Body of pancreas (tissue), 4 donors: ENCODE results near the gene SNRNP25. TPM values are rescaled to one million over a fixed set of nuclear protein-coding genes. Genes with fewer than 3 reads are reported as not detected.

Experiments used
- ATAC-seq: fragments of 150-250 bp; one replicate; pipeline ENCODE4 v1.9.1; 2016
- DNase-seq, 4 donors: peaks; one replicate each; pipeline ENCODE4 v3.0.0-alpha.2; 2019
- H3K27ac ChIP-seq, 4 donors: fragments of 200-600 bp; sonication (generic); 1 replicate in 3 of 4; 2 replicates in 1 of 4; pipeline versions ENCODE4 v1.5.1 to v1.6.1; 2016 to 2019; ENCODE audit warnings: mild to moderate bottlenecking in 1 of 4, mixed read lengths in 1 of 4, moderate library complexity in 1 of 4
- H3K27me3 ChIP-seq, 2 donors: fragments of 200-600 bp; sonication (generic); one replicate each; pipeline ENCODE4 v1.6.0; 2016; ENCODE audit warnings: mild to moderate bottlenecking in 1 of 2
- H3K36me3 ChIP-seq, 2 donors: fragments of 200-600 bp; sonication (generic); replicated peaks in 1 of 2; 2 replicates each; pipeline ENCODE4 v1.5.1; 2016; ENCODE audit warnings: low read depth in 2 of 2; ENCODE audit not compliant: insufficient read depth in 1 of 2
- H3K4me1 ChIP-seq: fragments of 200-600 bp; sonication (generic); one replicate; pipeline ENCODE4 v1.6.0; 2016
- H3K4me3 ChIP-seq, 2 donors: fragments of 200-600 bp; sonication (generic); 1 replicate in 1 of 2; 2 replicates in 1 of 2; pipeline ENCODE4 v1.5.1; 2016 to 2019
- H3K9me3 ChIP-seq, 3 donors: fragments of 200-600 bp; sonication (generic); 1 replicate in 2 of 3; 2 replicates in 1 of 3; pipeline ENCODE4 v1.5.1; 2016
- POLR2A ChIP-seq, 3 donors: fragments of 450-650 bp; IDR thresholded peaks; one replicate each; pipeline ENCODE4 v1.6.1; 2016; ENCODE audit warnings: antibody characterized with exemption in 3 of 3, mild to moderate bottlenecking in 2 of 3
- WGBS, 2 donors: methylation state at CpG; one replicate each; pipeline ENCODE4 v1.1.5; 2017; 5-methylcytosine and 5-hydroxymethylcytosine counted together
- intact Hi-C: fragments of 100-400 bp; cut with DNase I; formaldehyde crosslinking; loops from one replicate; pipeline ENCODE4 v1.15.1; 2023
- total RNA-seq, 2 donors: library from RNA; depleted of rRNA; stranded (reverse); fragments of >200 nt; gene quantifications; one replicate each; pipeline ENCODE4 v1.1.0, GENCODE V29; 2016
- TF ChIP-seq, protein P1 (sequence below), 7 experiments: fragments of 450-650 bp in 4 of 7; fragments of 200-600 bp in 3 of 7; sonication (generic) in 3 of 7; IDR thresholded peaks; one replicate each; pipeline ENCODE4 v1.5.1; 2016 to 2019; ENCODE audit warnings: antibody characterized with exemption in 7 of 7

The SNRNP25 gene
- total RNA-seq, 2 donors from 2014 or later = 13.2 to 13.5 TPM

- no peak overlapping the region for H3K4me3 ChIP-seq
- H3K27me3 ChIP-seq = no peaks in the 10 kb centered on the region
- ATAC-seq = no peak
- H3K36me3 ChIP-seq = peaks cover 0 to 3% of the 10 kb centered on the region in 2 donors
- 85 to 87% methylated on average over 10 to 14 of the region's 14 CpGs for WGBS, 2 donors
- H3K9me3 ChIP-seq = no peaks in the 10 kb centered on the region
- intact Hi-C loops = no loop called here
- H3K4me1 ChIP-seq = peaks cover under 1% of the 10 kb centered on the region
- TF ChIP-seq, protein P1, sequence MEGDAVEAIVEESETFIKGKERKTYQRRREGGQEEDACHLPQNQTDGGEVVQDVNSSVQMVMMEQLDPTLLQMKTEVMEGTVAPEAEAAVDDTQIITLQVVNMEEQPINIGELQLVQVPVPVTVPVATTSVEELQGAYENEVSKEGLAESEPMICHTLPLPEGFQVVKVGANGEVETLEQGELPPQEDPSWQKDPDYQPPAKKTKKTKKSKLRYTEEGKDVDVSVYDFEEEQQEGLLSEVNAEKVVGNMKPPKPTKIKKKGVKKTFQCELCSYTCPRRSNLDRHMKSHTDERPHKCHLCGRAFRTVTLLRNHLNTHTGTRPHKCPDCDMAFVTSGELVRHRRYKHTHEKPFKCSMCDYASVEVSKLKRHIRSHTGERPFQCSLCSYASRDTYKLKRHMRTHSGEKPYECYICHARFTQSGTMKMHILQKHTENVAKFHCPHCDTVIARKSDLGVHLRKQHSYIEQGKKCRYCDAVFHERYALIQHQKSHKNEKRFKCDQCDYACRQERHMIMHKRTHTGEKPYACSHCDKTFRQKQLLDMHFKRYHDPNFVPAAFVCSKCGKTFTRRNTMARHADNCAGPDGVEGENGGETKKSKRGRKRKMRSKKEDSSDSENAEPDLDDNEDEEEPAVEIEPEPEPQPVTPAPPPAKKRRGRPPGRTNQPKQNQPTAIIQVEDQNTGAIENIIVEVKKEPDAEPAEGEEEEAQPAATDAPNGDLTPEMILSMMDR (IDR thresholded peaks at IDR 0.05) = no peak
- no peak for TF ChIP-seq POLR2A (IDR thresholded peaks at IDR 0.05)
- DNase-seq = no peak
- H3K27ac ChIP-seq = no peak overlapping the region
Measured at GRCh38 chr16:59440-60059, 5.9 kb downstream of the SNRNP25 start.

GRCh38 chr16:60166-60565 lies 6.5 kb downstream of the SNRNP25 start:
- Histone ChIP-seq H3K4me3 (no peak overlapping the region), H3K36me3 (peaks cover 0 to 3% of the 10 kb centered on the region in 2 donors), H3K27me3 (no peaks in the 10 kb centered on the region), H3K27ac (no peak overlapping the region), H3K9me3 (no peaks in the 10 kb centered on the region), H3K4me1 (no peaks in the 10 kb centered on the region)
- whole genome bisulfite sequencing, 2 donors = 71 to 84% methylated on average over 8 to 11 of the region's 11 CpGs
- intact Hi-C loops = no loop called here
- TF ChIP-seq POLR2A (IDR thresholded peaks at IDR 0.05) = no peak
- TF ChIP-seq, protein P1 (IDR thresholded peaks at IDR 0.05) = no peak
- no peak for ATAC-seq
- DNase-seq = no peak

DNA sequence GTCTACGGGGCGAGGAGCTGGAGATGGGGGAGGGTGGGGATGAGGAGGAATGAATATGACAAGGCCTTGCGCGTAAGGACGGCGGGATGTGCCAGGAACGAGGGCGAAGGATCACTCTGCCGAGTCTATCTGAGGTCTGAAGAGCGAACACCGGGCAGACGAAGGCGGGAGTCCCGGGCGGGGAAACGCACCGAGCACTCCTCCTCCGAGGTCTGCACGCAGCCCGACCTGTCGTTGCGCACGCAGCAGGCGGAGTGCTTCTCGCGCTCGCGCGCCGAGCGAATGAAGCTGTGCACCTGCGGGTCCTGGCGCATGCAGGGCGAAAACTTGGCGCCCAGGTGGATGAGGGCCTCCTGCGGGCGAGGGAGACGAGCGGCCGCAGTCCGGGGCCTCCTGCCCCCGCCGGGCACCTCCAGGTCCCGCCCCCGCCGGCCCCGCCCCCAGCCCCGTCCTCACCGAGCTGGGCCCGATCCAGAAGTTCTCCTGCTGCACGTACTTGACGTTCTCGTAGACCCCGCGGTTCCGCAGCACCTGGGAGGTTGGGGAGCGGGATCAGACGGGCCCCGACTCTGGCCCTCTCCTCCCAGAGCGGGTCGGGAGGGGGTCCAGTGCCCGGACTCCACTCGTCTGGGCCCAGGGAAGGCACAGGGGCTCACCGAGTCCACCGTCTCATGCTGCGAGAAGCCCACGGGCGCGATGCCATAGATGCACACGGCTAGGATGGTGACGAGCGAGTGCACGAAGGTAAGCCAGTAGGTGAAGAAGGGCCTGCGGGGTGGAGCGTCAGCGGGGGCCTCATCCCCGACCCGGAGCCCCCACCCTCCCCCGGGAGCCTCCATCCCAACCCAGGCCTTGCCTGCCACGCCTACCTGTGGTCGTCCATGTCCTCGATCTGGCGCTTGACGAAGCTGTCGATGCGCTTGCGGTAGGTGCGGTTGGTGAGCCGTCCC lies 7.6 kb downstream of the SNRNP25 start:
- TF ChIP-seq POLR2A (IDR thresholded peaks at IDR 0.05) = no peak
- TF ChIP-seq, protein P1 (IDR thresholded peaks at IDR 0.05) = no peak
- Histone ChIP-seq H3K4me1 (peaks cover 7% of the 10 kb centered on the region), H3K36me3 (peaks cover 0 to 3% of the 10 kb centered on the region in 2 donors), H3K4me3 (no peak overlapping the region), H3K9me3 (no peaks in the 10 kb centered on the region), H3K27me3 (no peaks in the 10 kb centered on the region), H3K27ac (no peak overlapping the region)
- intact Hi-C loops = no loop called here
- DNase-seq (no peak), ATAC-seq (no peak)
- WGBS, 2 donors = 83 to 89% methylated on average over 63 to 87 of the region's 89 CpGs

GRCh38 chr16:61879-62281 lies 8.3 kb downstream of the SNRNP25 start:
- DNase-seq (no peak), ATAC-seq (no peak)
- no peaks in the 10 kb centered on the region for H3K9me3 ChIP-seq
- 91 to 98% methylated on average over 30 to 32 of the region's 32 CpGs for WGBS, 2 donors
- H3K27me3 ChIP-seq = no peaks in the 10 kb centered on the region
- TF ChIP-seq, protein P1 (IDR thresholded peaks at IDR 0.05) = no peak
- no peak for TF ChIP-seq POLR2A (IDR thresholded peaks at IDR 0.05)
- H3K4me1 ChIP-seq = peaks cover 7% of the 10 kb centered on the region
- intact Hi-C loops = no loop called here
- H3K4me3 ChIP-seq = no peak overlapping the region
- H3K27ac ChIP-seq = no peak overlapping the region
- peaks cover 0 to 3% of the 10 kb centered on the region in 2 donors for H3K36me3 ChIP-seq
